Activated T-helper 9 cell treated with anti-CD3 and anti-CD28 coated beads, Interleukin-2, amount 50 U/mL, for 16 hours (primary cell): ENCODE measurements around the gene LIFR.
"Not testable (repeated sequence)": the region's sequence is repeated elsewhere in the genome, so short reads cannot be mapped to it uniquely, and the experiment has no call there.

Experiments used
- DNase-seq: peaks from one replicate; pipeline ENCODE4 v3.0.0-alpha.2; 2020; ENCODE audit warnings: low read depth

Gene LIFR

DNA sequence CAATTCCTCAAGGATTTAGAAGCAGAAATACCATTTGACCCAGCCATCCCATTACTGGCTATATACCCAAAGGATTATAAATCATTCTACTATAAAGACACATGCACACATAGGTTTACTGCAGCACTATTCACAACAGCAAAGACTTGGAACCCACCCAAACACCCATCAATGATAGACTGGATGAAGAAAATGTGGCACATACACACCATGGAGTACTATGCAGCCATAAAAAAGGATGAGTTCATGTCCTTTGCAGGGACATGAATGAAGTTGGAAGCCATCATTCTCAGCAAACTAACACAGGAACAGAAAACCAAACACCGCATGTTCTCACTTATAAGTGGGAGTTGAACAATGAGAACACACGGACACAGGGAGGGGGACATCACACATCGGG is 39.8 kb downstream of the LIFR start:
- DNase-seq: not testable (repeated sequence)

DNA sequence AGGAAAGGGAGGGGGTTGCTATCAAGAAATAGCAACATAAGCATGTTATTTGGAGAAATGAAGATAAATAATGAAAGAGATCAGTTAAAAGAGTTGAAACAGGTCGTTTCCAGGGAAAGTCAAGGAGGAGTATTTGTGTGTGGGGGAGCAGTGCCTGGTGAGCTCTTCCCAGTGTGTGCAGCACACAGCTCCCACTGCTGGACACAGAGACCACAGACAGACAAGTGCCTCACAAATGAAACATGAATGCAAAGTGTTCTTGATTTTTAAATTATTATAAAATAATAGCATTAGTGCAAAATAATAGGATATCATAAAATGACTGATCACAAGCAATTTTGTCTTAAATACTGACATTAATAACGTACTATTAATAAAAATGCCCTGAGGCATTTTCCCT is 40.8 kb downstream of the LIFR start:
- DNase-seq: no peak

DNA sequence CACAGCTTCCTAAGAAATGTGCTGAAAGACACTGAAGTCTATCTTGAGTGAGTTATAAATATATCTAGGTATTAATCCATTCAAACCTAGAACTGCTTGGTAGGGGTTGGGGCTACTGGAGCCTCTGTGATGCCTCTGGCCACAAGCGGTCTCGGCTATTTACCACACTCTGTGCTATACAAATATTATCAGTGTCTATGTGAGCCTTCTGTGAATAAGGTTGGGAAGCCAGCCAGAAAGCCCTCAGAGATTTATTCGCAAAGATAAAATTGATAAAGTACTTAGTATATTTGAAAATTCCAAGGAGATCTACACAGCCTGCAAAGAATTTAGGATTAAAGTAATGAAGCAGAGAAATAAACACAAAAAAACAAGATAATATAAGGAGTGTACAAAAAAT is 41.4 kb downstream of the LIFR start:
- DNase-seq: no peak

DNA sequence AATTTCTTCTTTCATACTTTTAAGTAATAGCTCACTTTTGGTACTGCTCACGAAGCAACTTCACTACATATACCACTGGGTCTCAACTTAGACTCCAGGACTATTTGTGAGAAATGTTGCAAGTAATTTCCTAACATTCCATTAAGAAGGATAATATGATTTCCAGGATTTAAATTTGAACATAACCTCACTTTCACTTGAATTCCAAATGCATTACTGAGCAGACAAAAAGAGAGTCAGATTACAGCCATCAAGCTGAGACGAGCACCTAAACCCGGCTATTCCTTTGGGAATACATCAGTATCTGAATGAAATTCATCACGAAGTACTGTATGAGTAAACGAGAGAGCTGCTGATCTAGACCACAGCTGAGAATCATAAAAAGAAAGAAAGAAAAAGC is 47.3 kb downstream of the LIFR start:
- no peak for DNase-seq

DNA sequence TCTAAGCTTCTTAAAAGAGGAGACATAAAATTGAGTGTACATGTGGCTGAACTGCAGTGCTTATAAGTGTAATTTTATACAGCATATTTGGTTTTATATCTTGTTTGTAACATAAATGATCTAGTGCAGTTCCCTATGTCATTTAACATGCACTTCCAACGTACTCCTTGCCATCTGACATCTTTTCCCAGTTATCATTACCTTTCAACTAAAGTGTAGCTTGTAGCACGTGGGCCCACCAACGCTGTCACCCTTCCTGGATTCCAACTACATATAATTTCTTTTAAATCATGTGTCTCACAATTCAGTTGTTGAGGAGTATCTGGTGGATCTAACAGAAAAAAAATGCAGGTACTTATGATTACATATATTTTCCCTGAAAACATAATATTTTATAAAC is 50.1 kb downstream of the LIFR start:
- no peak for DNase-seq

DNA sequence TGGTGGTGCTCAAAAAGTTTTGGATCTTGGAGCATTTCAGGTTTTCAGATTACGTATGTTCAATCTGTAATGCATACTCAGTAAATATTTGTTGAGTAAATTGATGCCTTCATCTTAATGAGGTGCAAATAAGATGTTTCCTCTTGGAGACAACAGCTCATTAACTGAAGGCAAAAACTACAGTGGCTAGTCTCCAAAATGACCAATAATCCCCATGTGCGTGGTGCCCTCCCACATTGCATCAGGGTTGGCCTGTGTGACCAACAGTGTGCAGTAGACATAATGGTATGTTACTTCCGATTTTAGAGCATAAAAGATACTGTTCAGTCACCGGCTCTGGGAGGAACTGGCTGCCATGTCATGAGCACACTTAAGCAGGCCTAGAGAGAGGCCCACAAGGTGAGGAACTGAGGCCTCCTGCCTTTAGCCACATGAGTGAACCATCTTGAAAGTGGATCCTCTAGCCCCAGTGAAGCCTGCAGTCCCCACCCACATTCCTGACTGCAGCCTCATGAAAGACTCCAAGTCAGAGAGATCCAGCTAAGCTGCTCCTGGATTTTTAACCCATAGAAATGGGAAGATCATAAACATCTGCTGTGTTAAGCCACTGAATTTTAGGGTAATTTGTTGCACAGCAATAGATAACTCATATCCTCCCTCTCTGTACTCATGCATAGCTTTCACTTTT is 55.7 kb downstream of the LIFR start:
- DNase-seq: no peak

DNA sequence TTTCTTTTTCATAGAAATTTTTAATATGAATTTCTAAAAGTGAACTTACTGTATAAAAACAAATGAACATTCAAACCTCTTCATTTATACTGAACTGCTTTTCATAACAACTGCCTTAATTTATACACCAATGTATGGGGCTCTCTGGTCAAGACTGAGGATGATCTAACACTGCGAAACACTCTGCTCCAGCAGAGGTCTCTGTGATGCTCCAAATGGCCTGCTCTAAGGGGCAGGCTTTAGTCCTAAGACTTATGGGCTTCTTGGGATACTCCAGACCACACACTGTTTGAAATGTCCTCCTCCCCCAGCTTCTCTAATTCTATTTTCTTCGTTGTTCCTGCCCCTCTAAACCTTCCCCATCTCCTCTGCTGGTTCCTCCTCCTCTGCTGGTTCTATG is 58.5 kb downstream of the LIFR start:
- no peak for DNase-seq

DNA sequence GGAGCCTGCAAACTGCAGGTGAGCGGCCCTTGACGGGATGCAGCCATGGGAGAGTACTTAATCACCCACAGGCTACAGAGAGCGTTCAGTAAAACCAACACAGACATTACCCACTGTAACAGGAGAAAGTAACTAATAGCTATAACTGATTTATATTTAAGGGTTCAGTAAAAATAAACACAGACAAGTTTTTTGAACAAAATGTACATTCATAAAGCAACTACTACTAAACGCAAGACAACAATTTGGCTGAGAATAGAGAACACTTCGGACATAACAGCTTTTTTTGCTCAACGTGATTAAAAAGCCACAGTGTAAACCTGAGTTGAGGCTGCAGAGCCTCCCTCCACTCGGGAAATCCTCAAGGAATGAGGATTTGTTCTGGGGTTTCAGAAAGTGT is 61.7 kb downstream of the LIFR start:
- DNase-seq: no peak

DNA sequence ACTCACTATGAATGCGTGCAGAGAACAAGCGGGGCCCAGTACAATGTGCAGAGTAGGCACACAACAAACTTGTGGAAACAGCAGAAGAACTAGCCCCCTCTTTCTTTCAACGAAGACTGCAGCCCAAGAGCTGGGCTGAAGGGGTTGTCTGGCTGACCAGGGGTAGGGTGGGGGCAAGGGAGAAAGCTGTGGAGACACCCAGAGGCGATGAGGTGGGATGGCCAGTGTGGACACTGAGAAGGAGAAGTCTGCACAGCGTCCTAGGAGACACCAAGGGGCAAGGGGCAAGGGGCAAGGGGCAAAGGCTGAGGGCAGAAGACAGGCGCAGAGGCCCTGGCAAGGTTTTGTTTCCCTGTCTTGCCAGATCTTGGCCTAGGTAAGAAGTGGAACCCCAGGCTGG is 62.3 kb downstream of the LIFR start:
- DNase-seq: no peak

DNA sequence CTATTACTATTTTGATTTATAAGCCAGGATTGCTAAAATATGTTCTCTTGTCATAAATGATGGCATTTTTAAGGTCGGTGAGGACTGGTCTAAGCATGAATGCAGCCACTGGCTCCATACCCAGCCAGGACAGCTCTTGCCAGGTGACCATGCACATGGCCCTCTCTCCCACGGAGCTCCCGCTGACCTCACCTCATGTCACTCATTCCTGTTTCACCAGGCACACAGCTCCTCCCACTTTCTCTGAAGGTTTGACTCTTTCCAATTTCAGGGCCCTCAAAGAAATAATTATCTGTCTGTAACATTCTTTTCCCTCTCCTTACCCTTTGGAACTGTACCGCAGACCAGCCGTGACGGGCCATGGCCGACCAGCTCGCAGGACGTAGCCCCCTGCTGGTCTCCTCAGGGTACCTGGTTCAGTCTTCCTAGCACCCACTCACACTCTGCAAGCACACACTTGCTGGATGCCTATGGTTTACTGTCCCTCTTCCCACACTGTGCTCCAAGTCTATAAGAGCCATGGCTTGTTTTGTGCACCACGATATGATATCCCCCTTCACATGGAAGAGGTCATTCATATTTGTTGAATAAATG is 72.5 kb downstream of the LIFR start:
- no peak for DNase-seq

DNA sequence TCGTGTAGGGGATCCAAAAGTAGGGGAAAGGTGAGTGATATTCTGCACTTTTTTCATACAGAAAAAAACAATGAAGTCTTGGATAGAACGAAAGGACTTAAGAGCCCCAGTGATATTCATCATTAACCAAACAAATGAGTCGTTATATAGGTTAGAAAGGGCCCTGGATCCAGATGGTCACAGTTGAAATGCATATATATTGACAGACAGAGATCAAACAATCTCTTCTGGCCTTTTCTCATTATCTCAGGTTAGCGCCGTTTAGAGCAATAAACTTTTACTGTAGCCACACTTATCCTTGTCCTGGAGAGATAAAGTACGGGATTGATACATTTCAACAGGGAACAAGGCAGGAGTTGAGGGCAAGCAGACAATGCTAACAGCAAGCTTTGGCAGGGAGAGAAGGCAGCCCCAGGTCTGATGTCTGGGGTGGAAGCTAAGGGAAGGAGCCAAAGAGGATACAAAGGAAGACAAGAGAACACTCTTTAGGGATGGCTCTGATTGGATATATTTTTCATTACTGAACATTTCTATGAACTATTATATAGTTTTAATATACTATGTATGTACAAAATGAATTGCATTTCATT is 77.0 kb downstream of the LIFR start:
- no peak for DNase-seq

DNA sequence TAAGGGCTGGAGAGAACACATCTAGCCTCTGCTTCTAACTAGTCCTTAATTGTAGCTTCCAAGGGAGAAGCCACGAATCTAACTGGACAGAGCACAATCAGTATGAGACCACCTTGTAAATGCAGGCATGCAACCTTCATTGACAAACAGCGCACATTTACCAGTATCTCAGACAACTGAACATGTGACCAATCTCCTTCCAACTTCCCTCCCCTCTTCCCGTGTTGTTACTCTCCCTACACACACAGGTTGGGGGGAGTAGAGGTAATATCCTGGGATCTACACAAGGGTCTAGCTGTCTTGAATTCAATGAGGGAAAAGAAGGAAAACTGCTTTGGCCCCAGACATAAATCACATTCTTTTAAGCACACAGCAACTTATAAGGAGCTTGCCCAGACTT is 77.6 kb downstream of the LIFR start:
- DNase-seq: no peak

DNA sequence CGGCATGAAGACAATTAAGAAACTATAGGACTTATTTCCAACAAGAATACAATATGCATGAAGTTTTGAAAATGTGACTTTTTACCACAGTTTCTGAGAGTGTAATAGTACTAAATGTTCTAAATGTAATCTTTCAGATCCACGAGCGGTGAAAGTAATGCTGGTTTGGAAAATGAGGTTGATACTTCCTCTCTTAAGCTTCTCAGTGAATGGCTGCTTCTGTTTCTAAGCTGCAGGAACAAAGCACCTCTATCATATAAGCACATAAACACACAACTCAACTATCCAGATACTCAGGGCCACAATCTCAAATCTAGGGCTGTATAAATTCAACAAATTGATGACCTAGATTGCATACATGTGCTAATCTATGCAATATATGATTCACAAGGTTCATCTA is 78.3 kb downstream of the LIFR start:
- DNase-seq: no peak

DNA sequence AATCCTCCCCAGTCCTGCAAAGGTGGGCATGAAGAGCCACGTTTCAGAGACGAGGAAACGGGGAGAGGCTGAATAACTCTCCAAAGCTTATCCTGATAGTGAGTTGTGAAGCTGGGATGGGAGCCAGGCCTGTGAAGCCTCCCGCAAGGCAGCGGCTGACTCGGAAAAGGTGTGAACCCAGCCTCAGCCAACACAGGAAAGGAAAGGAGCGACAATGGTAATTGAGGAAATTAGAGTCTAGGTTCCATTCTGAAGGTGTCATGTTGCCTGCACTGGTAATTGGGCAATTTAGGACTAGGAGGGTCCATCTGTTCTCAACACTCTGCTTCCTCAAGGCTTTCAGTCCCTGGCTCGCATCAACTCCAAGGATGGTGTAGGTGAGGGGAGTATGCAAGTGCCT is 83.4 kb downstream of the LIFR start:
- DNase-seq: no peak

DNA sequence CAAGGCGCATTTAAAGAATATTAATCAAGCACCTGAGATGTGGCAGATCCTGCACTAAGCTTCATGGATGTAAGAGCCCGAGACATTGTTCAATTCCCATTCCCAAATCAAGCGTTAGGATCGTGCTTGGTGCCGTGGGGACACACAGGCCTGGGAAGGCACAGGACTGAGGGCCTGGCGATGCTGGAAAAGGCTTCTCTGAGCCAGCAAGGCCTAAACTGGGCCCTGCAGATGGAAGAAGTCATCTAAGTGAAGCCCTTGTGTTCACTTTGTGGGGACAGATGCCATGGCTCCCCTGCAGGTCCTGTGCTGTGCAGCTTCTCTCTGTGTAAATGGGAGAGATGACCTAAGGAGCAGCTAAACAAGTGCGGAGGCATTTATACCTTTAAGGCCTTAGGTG is 83.9 kb downstream of the LIFR start:
- DNase-seq: no peak

DNA sequence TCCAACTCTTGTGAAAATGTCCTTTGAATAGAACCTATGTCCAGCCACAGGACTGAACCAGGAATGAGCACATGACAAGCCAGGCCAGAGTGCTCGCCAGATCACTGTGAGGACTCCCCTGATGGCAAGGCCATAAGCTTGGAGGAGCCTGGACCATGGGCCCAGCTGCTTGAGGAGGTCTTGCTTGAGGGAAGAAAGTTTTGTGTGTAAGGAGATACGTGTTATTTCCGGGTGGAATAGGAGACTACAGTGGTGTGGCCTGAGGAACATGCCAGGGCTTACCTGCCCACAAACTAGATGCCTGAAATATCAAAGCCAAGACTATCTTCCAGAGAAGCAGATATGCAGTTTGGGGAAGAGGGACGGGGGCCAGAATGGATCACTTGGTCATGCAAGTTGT is 84.7 kb downstream of the LIFR start:
- DNase-seq: no peak

DNA sequence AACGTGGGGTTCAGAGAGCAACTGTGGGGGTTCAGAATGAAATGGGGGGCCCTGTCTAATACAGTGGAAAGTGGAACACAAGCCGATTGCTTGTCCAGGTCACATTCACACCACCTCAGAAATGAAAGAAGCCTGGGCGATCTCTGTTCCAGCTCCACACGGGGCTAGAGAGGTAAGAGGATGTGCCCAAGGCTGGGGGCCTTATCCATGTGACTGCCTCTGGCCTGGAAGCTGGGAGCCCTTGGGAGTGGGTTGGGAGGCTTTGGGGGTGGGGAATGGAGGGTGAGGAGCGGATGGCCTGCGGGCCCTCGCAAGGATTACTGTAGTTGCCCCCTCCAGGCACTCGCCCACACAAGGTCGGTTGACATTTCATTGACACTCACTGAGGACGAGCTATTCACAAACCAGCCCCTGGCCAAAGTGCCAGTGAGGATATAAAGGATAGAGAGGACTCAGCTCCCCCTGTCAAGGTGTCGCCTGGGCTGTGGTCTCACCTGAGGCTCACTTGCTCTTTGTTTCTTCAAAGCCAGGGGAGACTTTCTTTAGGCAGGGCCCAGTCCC is 86.7 kb downstream of the LIFR start:
- no peak for DNase-seq

DNA sequence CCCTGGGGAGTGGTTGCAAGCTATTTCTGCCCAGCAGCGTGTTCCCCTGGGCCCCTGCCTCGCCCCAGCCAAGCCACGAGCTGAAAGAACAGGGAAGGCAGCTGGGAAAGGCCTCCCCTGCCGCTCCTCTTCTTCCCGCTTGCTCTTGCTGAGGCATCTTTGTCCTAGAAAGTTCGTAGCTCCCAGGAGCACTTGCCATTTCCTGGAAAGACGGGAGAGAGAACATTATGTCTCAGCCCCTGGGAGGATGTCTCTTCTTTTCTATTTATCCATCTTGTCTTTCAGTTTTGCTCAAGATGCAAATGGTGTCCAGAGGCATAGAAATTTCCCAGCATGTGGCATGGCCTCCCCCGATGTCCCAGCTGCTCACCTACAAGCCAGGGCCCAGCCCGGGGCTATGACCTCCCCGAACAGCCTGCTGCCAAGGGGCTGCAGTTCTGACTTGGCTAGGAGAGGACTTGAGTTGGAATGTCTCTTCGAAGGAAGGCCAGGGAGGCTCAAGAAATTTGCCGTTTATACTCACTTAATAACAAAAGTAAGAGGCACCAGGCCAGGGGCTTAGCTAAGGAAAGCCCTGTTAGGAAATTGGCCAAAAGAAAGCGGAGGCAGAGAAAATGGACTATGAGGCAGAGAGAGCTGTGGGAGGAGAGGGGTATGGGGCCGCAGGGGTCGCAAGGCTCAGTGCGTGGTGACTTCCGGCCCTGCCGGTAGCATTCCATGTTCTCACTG is 87.3 kb downstream of the LIFR start:
- DNase-seq: no peak

DNA sequence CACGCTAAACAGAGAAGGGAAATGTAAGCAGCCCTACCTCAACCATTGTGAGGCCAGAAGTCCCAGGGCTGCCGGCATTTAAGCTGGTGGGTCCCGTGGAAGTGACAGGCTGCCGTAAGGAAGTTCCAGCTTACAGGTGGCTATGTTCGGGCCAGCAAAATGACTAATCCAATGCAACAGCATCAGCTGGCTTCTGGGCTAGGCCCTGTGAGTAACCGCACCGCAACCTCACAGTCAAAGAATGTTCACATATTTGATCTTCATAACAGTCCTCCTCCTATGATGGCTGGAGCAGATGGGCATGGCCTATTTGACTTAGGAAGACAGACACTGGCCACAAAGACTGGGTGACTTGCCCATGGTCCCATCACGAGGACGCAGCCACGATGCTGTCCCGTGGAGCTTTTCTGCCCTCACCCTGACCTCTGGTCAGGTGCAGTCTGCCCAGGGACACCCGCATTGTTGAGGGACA is 88.2 kb downstream of the LIFR start:
- DNase-seq: no peak

DNA sequence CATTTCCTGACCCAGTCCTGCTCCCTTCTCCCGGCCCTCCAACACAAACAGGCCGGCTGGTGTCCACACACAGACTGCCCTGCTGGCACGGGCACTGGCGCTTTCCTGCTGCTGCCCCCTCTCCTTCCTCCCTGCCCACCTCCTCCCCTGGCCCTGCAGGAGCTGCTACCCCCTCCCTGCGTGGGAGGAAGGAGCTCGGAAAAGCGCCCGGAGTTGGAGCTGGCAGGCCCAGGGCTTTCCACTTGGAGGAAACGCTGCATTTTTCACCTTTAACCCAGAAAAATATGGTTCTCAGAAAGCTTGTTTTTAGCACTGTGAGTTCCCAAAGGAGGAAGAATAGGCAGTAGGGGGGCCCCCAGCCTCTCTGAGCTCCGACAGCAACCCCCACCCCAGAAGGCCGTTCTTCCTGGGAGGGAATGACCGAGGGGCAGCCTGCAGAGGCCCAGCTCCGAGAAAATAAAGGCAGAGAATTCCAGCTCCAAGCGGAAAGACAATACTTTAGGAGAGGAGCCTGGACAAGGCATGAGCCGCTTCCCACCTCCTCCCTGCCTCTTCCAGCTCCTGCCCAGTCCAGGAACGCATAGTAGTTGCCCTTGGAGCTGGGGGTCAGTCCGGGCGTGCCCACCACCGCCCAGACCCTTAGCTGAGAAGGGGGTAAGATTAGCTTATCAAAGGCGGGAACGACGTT is 88.9 kb downstream of the LIFR start:
- DNase-seq: no peak

DNA sequence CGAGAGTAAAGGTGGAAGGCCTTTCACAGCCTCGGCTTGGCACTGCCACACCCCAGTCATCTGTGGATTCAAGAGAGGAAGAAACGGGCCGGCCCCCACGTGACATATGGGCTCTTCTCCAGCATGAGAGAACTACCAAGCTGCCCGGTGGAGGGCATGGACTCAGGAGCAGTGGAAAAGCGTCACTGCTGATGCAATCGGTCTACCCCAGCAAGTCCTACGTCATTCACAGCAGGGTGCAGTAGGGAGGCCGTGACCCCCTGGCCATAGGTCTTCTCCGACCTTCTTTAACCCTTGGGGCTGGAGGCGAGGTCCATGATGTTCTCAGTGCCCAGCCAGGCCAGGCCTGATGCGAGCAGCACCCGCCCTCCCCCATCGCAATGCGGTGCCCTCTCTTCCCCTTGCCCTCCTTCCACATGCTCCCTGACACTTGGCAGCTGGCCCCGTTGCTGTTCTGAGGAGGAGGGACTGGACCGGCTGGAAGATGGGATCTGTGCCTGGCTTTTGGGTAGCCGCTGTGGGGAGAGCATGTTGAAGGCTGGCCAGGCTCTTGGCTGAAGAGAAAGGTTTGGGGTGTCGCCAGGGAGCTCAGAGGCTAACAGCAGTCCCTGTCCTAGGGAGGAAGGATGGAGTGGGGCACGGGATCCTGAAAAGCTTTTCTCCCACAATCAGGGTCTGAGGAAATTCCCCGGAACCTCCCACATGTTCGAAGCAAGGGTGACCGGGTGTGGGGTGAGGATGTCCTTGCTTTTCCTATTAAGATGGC is 89.8 kb downstream of the LIFR start:
- DNase-seq: no peak
